Inflammatory macrophage (primary cell): ENCODE data around the gene LCA5.
"Not testable (repeated sequence)": the region's sequence is repeated elsewhere in the genome, so short reads cannot be mapped to it uniquely, and the experiment has no call there.

ENCODE experiments used
- DNase-seq, 2 donors: peaks; one replicate each; pipeline ENCODE4 v3.0.0-alpha.2; 2020 to 2022

Gene LCA5

DNA sequence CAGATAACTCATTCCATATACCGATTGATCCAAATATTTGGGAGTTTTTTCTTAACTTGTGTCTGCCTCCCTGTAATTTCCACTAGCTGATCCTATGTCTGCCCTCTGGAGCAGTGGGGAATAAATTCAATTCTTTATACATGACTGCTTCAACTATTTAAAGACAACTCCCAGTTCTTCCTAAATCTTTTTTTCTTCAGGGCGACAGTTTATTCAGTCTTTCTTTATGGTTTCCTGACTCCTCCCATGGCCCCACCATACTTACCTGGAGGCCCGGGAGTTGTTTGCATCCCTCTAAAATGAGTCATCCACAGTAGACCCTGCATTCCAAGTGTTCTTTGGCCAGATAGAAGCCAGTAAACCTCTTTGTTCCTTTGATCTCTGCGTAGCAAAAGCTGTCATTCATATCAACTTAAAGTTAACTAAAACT, 73.6 kb downstream of the LCA5 start:
- no peak for DNase-seq

DNA sequence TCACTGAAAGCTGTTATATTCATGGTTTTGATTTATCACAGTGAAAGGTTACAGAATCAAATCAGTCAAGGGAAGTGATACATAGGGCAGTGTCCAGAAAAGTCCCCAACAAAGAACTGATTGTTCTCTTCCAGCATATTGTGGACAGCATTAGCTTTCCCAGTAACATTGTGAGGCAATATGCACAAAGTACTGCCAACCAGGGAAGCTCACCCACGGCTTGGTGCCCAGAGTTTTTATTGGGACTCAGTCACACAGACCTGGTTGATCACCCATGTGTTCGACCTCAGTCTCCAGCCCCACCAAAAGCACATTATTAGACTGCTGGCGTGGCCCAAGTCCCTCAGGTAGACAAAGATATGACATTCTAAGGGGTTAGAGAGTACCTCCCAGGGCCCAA, 76.0 kb downstream of the LCA5 start:
- DNase-seq, result no peak

DNA sequence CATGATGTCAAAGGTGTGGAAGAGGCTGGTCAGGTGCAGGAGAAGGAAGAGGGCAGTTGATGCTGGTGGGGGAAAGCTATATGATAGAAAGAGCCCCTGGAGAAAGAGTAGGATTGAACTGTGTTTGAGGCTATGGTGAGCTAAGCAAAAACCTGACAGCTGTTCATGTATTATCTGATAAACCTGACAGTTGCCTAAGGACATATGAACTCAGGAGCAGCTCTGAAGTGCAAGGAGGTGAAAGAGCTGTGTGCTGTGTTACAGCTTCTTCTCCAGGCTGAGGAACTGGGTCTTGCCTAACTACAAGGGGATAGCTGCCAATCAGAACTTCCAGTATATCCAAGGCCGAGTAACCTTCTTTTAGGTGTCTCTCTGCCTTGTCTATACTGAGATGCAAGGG, 81.8 kb downstream of the LCA5 start:
- DNase-seq, result no peak

DNA sequence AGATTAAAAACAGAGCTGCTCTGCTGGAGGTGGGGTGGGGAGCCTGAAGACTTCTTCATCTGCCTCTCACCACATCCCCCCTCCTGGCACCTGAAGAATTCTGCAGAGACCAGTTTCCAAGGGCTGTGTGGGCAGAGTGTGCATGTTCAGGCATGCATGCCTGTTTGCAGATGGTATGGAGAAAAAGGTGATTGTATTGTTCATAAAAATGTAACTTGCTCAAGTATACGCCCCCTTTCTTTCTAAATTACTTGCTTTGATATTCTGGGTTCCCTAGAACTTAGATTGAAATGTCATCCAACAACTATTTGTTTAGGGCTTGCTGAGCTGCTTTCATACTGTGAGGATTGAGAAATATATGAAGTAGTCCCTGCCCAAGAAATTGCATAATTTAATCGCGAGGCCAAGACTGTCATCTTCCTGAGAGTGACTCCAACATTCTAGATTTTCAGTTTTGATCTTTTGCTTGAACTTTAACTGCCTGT, 83.6 kb downstream of the LCA5 start:
- DNase-seq, result peak; percentile 27 to 63

DNA sequence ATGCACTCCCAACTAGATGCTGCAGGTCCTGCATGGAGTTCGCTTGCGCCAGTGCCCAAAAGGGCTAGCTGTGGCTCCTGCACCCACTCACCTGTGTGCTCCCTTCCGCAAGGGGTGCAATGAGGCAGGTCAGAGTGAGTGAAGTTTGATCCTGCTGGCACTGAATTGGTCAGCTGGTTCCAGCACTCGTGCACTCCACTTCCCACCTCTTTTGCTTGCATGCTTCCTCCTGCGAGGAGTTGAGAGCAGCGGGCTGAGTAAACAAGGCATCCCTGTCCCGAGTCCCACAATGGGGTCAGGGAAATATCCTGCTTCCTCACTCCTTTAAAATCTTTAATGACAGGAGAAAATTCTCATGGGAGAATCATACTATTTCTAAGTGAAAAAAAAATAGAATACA, 86.2 kb downstream of the LCA5 start:
- DNase-seq, result no peak

DNA sequence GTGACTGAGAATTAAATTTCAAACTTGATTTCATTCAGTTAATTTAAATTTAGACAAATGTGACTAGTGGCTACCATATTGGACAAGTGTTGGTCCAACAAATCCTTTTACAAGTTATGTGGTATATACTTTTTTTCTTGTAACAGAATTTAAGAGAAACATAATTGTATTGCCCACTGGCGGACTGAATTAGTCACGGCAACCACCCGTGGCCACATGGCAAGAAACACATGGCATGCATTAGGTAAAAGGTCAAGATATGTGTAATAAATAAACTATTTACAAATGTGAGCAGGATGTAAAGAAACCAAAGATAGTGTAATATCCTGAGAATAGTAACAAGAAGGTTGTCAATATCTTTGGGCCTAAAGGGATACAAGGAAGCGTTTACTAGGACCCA, 91.2 kb downstream of the LCA5 start:
- no peak for DNase-seq

DNA sequence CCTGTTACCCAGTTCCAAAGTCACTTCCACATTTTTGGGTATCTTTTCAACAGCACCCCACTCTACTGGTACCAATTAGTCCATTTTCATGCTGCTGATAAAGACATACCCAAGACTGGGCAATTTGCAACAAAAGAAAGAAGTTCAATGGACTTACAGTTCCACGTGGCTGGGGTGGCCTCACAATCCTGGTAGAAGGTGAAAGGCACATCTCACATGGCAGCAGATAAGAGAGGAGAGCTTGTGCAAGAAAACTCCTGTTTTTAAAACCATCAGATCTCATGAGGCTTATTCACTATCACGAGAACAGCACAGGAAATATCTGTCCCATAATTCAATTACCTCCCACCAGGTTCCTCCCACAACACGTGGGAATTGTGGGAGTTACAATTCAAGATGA, 93.4 kb downstream of the LCA5 start:
- not testable (repeated sequence) for DNase-seq

DNA sequence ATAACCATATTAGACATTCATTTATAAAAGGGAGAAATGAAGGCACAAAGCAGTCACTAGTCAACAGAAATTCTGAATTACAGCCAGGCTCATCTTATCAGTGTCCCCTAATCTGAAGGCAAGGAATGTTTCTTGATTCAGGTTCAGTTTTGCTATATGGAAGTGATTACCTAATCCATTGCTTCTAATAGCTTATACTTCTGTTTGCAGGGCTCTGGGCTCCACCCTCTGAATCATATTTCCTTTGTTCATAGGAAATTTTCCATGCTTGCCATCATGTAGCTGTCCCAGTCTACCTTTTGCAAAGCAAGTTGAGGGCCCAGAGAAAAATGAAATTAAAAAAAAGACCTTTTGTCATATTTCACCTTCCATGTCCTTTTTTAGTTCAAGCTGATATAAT, 96.0 kb downstream of the LCA5 start:
- DNase-seq, result no peak

DNA sequence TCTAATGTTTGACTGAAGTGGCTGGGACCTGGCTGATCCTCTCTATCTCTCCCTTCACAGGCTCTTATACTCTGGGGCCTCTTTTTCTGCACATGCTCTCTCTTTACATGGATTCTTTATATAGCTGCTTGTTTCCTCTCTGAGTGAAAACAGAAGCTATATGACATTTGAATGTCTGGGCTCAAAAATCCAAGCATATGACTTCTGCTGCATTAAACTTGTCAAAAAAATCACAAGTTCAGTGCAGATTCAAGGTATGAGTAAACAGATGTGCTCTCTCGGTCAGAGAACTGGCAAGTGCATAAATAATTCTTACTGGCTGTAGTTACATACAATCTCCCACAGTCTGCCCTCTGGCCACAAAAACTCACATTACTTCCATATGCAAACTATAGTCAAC, 96.6 kb downstream of the LCA5 start:
- DNase-seq, result no peak

DNA sequence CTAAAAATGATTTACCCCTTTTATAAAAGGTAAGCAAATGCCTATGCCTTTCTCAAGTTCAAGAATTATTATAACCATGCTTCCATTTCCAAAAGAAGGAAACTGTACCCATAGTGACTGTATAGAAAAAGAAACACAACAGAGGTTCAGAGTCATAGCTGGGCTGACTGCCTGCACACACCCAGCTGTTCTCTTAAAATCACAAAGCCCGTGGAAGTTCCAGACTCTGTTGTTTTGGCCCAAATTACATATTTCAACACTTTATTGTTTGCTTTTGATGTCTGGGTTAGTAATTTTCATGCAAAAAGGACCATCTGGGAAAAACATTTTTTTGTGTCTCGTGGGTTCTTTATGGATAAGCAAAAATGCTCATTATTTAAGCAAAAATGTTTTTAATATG, 99.2 kb downstream of the LCA5 start:
- no peak for DNase-seq

DNA sequence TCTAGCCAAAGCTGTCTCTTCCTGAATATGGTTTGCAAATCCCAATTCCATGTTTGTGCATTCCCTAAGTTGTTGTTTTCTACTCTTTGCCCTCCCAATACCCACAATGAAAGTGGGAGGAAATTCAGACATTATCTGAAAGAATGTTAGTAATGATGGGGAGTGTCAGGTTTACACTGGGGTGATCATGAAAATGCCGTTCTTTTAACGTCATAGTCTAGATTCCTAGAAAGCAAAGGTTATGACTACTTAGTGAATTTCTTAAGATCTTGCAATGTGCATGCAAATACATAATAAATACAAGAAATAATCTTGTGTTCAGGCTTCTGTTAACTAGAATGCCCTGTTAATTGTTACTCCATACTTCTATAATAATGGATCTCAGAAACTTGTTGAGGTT, 101.0 kb downstream of the LCA5 start:
- DNase-seq, result no peak

DNA sequence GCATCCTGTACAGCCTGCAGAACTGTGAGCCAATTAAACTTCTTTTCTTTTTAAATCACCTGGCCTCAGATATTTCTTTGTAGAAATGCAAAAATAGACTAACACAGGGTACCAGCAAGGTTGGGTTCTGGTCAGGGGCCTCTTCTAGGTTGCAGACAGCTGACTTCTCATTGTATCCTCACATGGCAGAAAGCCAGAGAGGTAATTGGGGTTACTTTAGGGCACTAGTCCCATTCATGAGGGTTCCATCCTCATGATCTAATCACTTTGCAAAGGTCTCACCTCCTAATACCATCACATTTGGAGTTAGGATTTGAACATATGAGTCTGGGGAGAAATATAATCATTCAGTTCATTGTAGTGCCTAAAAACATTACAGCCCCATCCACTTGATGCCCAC, 101.5 kb downstream of the LCA5 start:
- DNase-seq, result no peak
